Right atrium auricular region (tissue), 2 donors: ENCODE results near the gene TMEM260. TPM values are rescaled to one million over a fixed set of nuclear protein-coding genes. Genes with fewer than 3 reads are reported as not detected.

Experiments
- DNase-seq: peaks from one replicate; pipeline ENCODE4 v3.0.0-alpha.2; 2019; ENCODE audit warnings: low spot score
- H3K27ac ChIP-seq, 2 donors: fragments of 200-600 bp; sonication (generic); 1 replicate in 1 of 2; 2 replicates in 1 of 2; pipeline ENCODE4 v1.5.1; 2016 to 2019
- H3K27me3 ChIP-seq, 2 donors: fragments of 200-600 bp; sonication (generic); one replicate each; pipeline versions ENCODE4 v1.5.1 to v1.6.0; 2017 to 2019
- H3K36me3 ChIP-seq: fragments of 200-600 bp; sonication (generic); one replicate; pipeline ENCODE4 v1.5.1; 2016
- H3K4me1 ChIP-seq, 2 donors: fragments of 200-600 bp; sonication (generic); one replicate each; pipeline versions ENCODE4 v1.5.1 to v1.6.0; 2017 to 2019
- H3K4me3 ChIP-seq, 2 donors: fragments of 200-600 bp; sonication (generic); 1 replicate in 1 of 2; 2 replicates in 1 of 2; pipeline ENCODE4 v1.5.1; 2017 to 2019; ENCODE audit warnings: mild to moderate bottlenecking in 1 of 2, moderate library complexity in 1 of 2
- H3K9me3 ChIP-seq, 2 donors: fragments of 200-600 bp; sonication (generic); one replicate each; pipeline ENCODE4 v1.5.1; 2019
- total RNA-seq, 2 donors: library from RNA; depleted of rRNA; stranded (reverse); fragments of >200 nt; gene quantifications; one replicate each; pipeline ENCODE4 v1.1.0, GENCODE V29; 2016
- TF ChIP-seq, protein P1 (sequence below), 2 donors: fragments of 200-600 bp; sonication (generic); IDR thresholded peaks; one replicate each; pipeline ENCODE4 v1.5.1; 2019; ENCODE audit warnings: antibody characterized with exemption in 2 of 2

Gene TMEM260
- total RNA-seq, 2 donors from 2014 or later = 5.5 to 7.0 TPM

GRCh38 chr14:56562883-56563282, 16.7 kb upstream of the TMEM260 start:
- no peaks in the 10 kb centered on the region for H3K27me3 ChIP-seq
- no peak overlapping the region for H3K27ac ChIP-seq
- no peaks in the 10 kb centered on the region for H3K9me3 ChIP-seq
- TF ChIP-seq, protein P1, sequence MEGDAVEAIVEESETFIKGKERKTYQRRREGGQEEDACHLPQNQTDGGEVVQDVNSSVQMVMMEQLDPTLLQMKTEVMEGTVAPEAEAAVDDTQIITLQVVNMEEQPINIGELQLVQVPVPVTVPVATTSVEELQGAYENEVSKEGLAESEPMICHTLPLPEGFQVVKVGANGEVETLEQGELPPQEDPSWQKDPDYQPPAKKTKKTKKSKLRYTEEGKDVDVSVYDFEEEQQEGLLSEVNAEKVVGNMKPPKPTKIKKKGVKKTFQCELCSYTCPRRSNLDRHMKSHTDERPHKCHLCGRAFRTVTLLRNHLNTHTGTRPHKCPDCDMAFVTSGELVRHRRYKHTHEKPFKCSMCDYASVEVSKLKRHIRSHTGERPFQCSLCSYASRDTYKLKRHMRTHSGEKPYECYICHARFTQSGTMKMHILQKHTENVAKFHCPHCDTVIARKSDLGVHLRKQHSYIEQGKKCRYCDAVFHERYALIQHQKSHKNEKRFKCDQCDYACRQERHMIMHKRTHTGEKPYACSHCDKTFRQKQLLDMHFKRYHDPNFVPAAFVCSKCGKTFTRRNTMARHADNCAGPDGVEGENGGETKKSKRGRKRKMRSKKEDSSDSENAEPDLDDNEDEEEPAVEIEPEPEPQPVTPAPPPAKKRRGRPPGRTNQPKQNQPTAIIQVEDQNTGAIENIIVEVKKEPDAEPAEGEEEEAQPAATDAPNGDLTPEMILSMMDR (IDR thresholded peaks at IDR 0.05) = no peak
- H3K4me1 ChIP-seq = no peaks in the 10 kb centered on the region
- H3K36me3 ChIP-seq = no peaks in the 10 kb centered on the region
- H3K4me3 ChIP-seq = no peak overlapping the region
- DNase-seq = no peak

GRCh38 chr14:56569174-56569573, 10.4 kb upstream of the TMEM260 start:
- Histone ChIP-seq H3K27me3 (no peaks in the 10 kb centered on the region), H3K36me3 (no peaks in the 10 kb centered on the region), H3K9me3 (no peaks in the 10 kb centered on the region), H3K27ac (no peak overlapping the region), H3K4me3 (no peak overlapping the region), H3K4me1 (no peaks in the 10 kb centered on the region)
- no peak for DNase-seq
- TF ChIP-seq, protein P1 (IDR thresholded peaks at IDR 0.05) = no peak

DNA sequence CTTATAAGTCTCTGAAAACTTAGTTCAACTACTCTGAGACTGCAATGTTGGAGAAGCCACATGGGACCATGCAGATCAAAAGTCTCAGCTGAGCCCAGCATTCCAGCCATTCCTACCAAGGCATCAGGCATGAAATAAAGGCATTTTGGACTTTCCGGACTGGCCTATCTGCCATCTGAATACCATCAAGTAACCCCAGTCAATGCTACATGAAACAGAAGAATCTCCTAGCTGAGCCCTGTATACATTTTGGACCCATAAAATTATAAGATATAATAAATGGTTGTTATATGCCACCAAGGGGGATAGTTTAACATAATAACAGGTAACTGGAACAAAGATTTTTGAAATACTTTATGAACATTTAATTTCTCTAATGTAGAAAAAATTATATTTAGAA, 9.3 kb upstream of the TMEM260 start:
- TF ChIP-seq, protein P1 (IDR thresholded peaks at IDR 0.05) = no peak
- Histone ChIP-seq H3K27me3 (no peaks in the 10 kb centered on the region), H3K4me3 (no peak overlapping the region), H3K27ac (no peak overlapping the region), H3K36me3 (no peaks in the 10 kb centered on the region), H3K9me3 (no peaks in the 10 kb centered on the region), H3K4me1 (no peaks in the 10 kb centered on the region)
- DNase-seq = no peak

- Histone ChIP-seq H3K9me3 (no peaks in the 10 kb centered on the region), H3K27ac (peak overlapping the region in 1 of 2 donors; percentile 77), H3K27me3 (no peaks in the 10 kb centered on the region), H3K4me1 (peaks cover 0 to 24% of the 10 kb centered on the region in 2 donors), H3K36me3 (no peaks in the 10 kb centered on the region), H3K4me3 (peak overlapping the region; percentile 88 to 96)
- no peak for DNase-seq
- TF ChIP-seq, protein P1 (IDR thresholded peaks at IDR 0.05) = no peak
Measured at GRCh38 chr14:56580221-56580711, 668 bp downstream of the TMEM260 start.

GRCh38 chr14:56581041-56581727, 1.6 kb downstream of the TMEM260 start:
- H3K27ac ChIP-seq = no peak overlapping the region
- no peaks in the 10 kb centered on the region for H3K27me3 ChIP-seq
- H3K4me1 ChIP-seq = peaks cover 0 to 24% of the 10 kb centered on the region in 2 donors
- DNase-seq = no peak
- TF ChIP-seq, protein P1 (IDR thresholded peaks at IDR 0.05) = no peak
- no peaks in the 10 kb centered on the region for H3K9me3 ChIP-seq
- H3K4me3 ChIP-seq = peak overlapping the region in 1 of 2 donors; percentile 88
- peaks cover 8% of the 10 kb centered on the region for H3K36me3 ChIP-seq
